ENCODE measurements around the gene MUTYH.

DNA sequence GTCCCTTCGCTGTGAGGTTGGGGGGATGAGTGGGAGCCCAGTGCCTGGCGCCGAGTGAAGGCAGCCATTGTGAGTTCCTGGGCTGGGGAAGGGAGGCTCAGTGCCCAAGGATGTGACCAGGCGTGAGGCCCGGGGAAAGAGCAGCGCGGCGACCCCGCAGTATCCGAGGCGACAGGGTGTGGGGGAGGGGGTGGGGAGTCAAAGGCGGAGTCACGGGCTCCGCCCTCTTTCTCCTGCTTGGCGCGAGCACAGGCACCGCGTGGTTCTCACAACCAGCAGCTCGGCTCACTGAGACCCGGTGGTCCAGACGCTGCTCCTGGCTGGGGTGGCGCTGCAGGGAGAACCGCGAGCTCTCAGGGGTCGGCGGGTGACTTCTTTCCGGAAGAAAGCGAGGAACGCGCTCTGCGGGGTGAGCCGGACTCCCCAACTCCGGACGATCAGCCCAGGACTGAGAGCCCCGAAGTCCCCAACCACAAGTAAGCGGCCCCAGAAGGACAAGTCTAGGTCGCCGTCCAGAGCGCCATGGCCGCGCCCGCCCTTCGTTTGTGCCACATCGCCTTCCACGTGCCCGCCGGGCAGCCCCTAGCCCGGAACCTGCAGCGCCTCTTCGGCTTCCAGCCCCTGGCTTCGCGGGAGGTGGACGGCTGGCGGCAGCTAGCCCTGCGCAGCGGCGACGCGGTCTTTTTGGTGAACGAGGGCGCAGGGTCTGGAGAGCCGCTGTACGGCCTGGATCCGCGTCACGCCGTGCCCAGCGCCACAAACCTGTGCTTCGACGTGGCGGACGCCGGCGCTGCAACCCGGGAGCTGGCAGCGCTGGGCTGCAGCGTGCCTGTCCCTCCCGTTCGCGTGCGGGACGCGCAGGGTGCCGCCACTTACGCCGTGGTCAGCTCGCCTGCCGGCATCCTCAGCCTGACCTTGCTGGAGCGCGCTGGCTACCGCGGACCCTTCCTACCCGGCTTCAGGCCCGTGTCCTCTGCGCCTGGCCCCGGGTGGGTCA, 13.3 kb downstream of the MUTYH start, which contains the start of gene HPDL:
- TF ChIP-seq, protein P1, sequence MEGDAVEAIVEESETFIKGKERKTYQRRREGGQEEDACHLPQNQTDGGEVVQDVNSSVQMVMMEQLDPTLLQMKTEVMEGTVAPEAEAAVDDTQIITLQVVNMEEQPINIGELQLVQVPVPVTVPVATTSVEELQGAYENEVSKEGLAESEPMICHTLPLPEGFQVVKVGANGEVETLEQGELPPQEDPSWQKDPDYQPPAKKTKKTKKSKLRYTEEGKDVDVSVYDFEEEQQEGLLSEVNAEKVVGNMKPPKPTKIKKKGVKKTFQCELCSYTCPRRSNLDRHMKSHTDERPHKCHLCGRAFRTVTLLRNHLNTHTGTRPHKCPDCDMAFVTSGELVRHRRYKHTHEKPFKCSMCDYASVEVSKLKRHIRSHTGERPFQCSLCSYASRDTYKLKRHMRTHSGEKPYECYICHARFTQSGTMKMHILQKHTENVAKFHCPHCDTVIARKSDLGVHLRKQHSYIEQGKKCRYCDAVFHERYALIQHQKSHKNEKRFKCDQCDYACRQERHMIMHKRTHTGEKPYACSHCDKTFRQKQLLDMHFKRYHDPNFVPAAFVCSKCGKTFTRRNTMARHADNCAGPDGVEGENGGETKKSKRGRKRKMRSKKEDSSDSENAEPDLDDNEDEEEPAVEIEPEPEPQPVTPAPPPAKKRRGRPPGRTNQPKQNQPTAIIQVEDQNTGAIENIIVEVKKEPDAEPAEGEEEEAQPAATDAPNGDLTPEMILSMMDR (IDR thresholded peaks at IDR 0.05), result no peak
- no peak for TF ChIP-seq POLR2A (IDR thresholded peaks at IDR 0.05)
